Stimulated activated CD4-positive, alpha-beta T cell treated with anti-CD3 and anti-CD28 coated beads, Interleukin-4, amount 100 ng/mL, for 4 hours (primary cell): ENCODE data around the gene INPP4B.

Experiments
- DNase-seq, 2 experiments: peaks; one replicate each; pipeline ENCODE4 v3.0.0-alpha.2; 2020

Gene INPP4B

GRCh38 chr4:142452161-142452855, 393.8 kb downstream of the INPP4B start:
- no peak for DNase-seq

- no peak for DNase-seq
Observed at GRCh38 chr4:142449771-142450373, 396.2 kb downstream of the INPP4B start.

- no peak for DNase-seq
Observed at GRCh38 chr4:142447009-142447408, 399.1 kb downstream of the INPP4B start.

GRCh38 chr4:142443469-142443868, 402.6 kb downstream of the INPP4B start:
- no peak for DNase-seq

GRCh38 chr4:142440093-142440492, 406.0 kb downstream of the INPP4B start:
- no peak for DNase-seq

GRCh38 chr4:142435599-142436235, 410.4 kb downstream of the INPP4B start:
- DNase-seq = no peak

GRCh38 chr4:142434519-142435224, 411.4 kb downstream of the INPP4B start:
- no peak for DNase-seq

- no peak for DNase-seq
Observed at GRCh38 chr4:142428715-142429114, 417.4 kb downstream of the INPP4B start.

- no peak for DNase-seq
Observed at GRCh38 chr4:142427456-142427855, 418.6 kb downstream of the INPP4B start.

- DNase-seq = no peak
Observed at GRCh38 chr4:142423861-142424260, 422.2 kb downstream of the INPP4B start.

GRCh38 chr4:142420311-142421095, 425.6 kb downstream of the INPP4B start:
- no peak for DNase-seq

- no peak for DNase-seq
Observed at GRCh38 chr4:142419712-142420111, 426.4 kb downstream of the INPP4B start.

- DNase-seq = no peak
Observed at GRCh38 chr4:142418697-142419096, 427.4 kb downstream of the INPP4B start.

- DNase-seq = no peak
Observed at GRCh38 chr4:142416711-142417275, 429.3 kb downstream of the INPP4B start.

GRCh38 chr4:142416121-142416520, 430.0 kb downstream of the INPP4B start:
- DNase-seq = no peak

- no peak for DNase-seq
Observed at GRCh38 chr4:142414366-142414990, 431.6 kb downstream of the INPP4B start.

- no peak for DNase-seq
Observed at GRCh38 chr4:142413485-142413884, 432.6 kb downstream of the INPP4B start.

GRCh38 chr4:142411993-142412392, 434.1 kb downstream of the INPP4B start:
- no peak for DNase-seq

GRCh38 chr4:142408003-142408441, 438.1 kb downstream of the INPP4B start:
- DNase-seq = no peak

- no peak for DNase-seq
Observed at GRCh38 chr4:142407596-142407995, 438.5 kb downstream of the INPP4B start.

GRCh38 chr4:142406917-142407501, 439.1 kb downstream of the INPP4B start:
- no peak for DNase-seq

- DNase-seq = no peak
Observed at GRCh38 chr4:142406499-142406835, 439.6 kb downstream of the INPP4B start.
